Esophagus (tissue), 2 donors: Measurements from ENCODE around the gene ELMO3. TPM values are rescaled to one million over a fixed set of nuclear protein-coding genes. Genes with fewer than 3 reads are reported as not detected.

Source experiments
- H3K27ac ChIP-seq, 2 donors: one replicate each; pipeline ENCODE4 v1.5.1; 2013; ENCODE audit warnings: low read depth in 2 of 2, mild to moderate bottlenecking in 2 of 2, inconsistent platforms in 1 of 2, low read length in 1 of 2, moderate library complexity in 1 of 2
- H3K27me3 ChIP-seq, 2 donors: one replicate each; pipeline ENCODE4 v1.6.1; 2013; ENCODE audit warnings: low read length in 2 of 2, control low read depth in 1 of 2, mild to moderate bottlenecking in 1 of 2; ENCODE audit not compliant: insufficient read depth in 2 of 2, control insufficient read depth in 1 of 2
- H3K36me3 ChIP-seq, 2 donors: one replicate each; pipeline ENCODE4 v1.6.1; 2013; ENCODE audit warnings: low read length in 1 of 2; ENCODE audit not compliant: control insufficient read depth in 2 of 2, insufficient read depth in 2 of 2
- H3K4me1 ChIP-seq, 2 donors: one replicate each; pipeline ENCODE4 v1.6.1; 2013; ENCODE audit warnings: low read length in 1 of 2; ENCODE audit not compliant: control insufficient read depth in 2 of 2, insufficient read depth in 2 of 2
- H3K4me3 ChIP-seq, 2 donors: one replicate each; pipeline ENCODE4 v1.5.1; 2013; ENCODE audit warnings: low read length in 2 of 2, mild to moderate bottlenecking in 2 of 2, low read depth in 1 of 2, moderate library complexity in 1 of 2
- H3K9me3 ChIP-seq, 2 donors: one replicate each; pipeline ENCODE4 v1.6.1; 2013; ENCODE audit warnings: mild to moderate bottlenecking in 2 of 2, low read depth in 1 of 2, low read length in 1 of 2, moderate library complexity in 1 of 2; ENCODE audit not compliant: control insufficient read depth in 2 of 2, insufficient read depth in 1 of 2
- WGBS, 2 donors: extraction: QIAGEN DNeasy Blood & Tissue Kit; methylation state at CpG; one replicate each; pipeline ENCODE4 v1.1.7; 2013; 5-methylcytosine and 5-hydroxymethylcytosine counted together
- polyA plus RNA-seq, 2 donors: library from polyadenylated mRNA; stranded (reverse); fragments of 200-250 nt; gene quantifications; one replicate each; pipeline ENCODE4 v1.2.3, GENCODE V29; 2013
- donor health status: healthy with polysubstance abuse.
- donor health status: Bipolar disorder and iron deficiency.

The ELMO3 gene, protein sequence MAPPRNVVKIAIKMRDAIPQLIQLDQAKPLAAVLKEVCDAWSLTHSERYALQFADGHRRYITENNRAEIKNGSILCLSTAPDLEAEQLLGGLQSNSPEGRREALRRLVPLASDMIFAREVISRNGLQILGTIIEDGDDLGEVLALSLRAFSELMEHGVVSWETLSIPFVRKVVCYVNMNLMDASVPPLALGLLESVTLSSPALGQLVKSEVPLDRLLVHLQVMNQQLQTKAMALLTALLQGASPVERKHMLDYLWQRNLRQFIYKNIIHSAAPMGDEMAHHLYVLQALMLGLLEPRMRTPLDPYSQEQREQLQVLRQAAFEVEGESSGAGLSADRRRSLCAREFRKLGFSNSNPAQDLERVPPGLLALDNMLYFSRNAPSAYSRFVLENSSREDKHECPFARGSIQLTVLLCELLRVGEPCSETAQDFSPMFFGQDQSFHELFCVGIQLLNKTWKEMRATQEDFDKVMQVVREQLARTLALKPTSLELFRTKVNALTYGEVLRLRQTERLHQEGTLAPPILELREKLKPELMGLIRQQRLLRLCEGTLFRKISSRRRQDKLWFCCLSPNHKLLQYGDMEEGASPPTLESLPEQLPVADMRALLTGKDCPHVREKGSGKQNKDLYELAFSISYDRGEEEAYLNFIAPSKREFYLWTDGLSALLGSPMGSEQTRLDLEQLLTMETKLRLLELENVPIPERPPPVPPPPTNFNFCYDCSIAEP
- polyA plus RNA-seq, result 10 to 100 TPM; 21.5 to 23.7 TPM

DNA sequence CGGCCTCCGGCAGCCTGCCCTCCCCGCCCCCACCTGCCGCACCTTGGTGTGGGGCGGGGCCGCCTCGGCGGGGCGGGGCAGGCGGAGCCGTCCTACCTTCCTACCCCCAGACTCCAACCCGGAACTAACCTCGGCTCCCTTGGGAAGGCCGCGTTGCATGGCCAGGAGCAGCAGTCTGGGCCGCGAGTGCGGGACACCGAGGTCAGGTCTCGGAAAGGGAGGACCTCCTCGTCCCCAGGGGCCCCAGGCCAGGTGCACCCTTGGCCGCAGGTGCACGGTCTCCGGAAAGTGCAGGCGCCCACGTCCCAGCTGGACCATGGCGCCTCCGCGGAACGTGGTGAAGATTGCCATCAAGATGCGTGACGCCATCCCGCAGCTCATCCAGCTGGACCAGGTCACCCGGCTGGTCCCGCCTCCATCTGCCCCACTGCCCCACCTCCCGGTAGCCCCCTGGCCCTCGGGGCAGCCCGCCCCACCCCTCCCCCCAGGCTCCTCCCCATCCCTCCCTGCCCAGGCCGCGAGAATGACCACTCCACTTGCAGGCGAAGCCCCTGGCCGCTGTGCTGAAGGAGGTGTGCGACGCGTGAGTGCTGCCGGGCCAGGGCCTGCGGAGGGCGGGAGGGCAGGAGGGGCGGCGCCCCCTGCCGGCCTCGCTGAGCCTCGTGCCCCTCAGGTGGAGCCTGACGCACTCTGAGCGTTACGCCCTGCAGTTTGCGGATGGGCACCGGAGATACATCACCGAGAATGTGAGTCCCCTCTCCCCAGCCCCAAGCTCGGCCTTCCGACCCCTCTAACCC lies at the start of gene ELMO3:
TSS of gene ELMO3 (plus strand) at position 121 of the 797 bp plus-strand sequence. CDS start at position 317, 196 bp downstream.
- H3K9me3 ChIP-seq, result no peaks in the 10 kb centered on the region
- WGBS, 2 donors, result 36 to 40% methylated on average over 43 to 61 of the region's 61 CpGs
- peak within 1 kb of the TSS; percentile 49 to 64 for H3K4me3 ChIP-seq
- no peaks in the 10 kb centered on the region for H3K27me3 ChIP-seq
- H3K36me3 ChIP-seq, result peaks cover 13 to 72% of the 10 kb centered on the region in 2 donors
- peak within 1 kb of the TSS; percentile 50 to 93 for H3K27ac ChIP-seq
- H3K4me1 ChIP-seq, result peaks cover 0 to 15% of the 10 kb centered on the region in 2 donors

DNA sequence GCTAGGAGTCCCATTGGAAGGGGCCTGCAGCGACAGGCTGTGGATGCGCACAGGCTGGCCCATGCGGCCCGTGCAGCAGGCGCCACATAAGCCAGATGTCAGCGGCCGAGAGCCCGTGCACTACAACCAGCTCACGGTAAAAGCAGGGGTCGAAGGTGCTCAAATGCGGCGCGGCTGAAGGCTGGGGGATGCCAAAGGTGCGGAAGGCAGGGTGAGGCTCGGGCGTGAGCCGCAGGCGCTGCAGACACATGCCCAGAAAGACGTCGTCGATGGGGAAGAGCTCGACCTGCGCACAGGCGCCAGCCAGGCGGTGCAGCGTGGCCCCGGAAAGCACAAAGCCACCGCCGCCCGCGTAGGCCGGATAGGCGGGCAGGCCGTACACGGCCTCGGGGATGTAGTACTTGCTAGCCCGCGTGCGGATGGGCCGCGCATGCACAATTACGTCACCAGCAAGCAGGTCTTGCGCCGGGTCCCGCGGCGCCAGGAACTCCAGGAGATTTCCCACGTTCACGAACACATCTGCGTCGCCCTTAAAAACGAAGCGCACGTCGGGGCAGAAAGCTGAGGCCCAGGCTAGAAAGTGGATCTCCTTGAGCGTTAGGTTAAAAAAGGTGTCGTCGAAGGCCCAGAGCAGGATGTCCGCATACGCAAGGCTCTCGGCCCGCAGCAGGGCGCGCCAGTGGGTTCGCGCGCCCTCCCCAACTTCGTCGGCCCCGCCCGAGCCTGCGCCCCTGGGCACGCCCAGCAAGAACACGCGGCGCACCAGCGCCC lies 49.5 kb upstream of the ELMO3 start:
- Histone ChIP-seq H3K27ac (no peak overlapping the region), H3K36me3 (peaks cover 3 to 37% of the 10 kb centered on the region in 2 donors)
- 73 to 74% methylated on average over 77 of the region's 77 CpGs for WGBS, 2 donors

DNA sequence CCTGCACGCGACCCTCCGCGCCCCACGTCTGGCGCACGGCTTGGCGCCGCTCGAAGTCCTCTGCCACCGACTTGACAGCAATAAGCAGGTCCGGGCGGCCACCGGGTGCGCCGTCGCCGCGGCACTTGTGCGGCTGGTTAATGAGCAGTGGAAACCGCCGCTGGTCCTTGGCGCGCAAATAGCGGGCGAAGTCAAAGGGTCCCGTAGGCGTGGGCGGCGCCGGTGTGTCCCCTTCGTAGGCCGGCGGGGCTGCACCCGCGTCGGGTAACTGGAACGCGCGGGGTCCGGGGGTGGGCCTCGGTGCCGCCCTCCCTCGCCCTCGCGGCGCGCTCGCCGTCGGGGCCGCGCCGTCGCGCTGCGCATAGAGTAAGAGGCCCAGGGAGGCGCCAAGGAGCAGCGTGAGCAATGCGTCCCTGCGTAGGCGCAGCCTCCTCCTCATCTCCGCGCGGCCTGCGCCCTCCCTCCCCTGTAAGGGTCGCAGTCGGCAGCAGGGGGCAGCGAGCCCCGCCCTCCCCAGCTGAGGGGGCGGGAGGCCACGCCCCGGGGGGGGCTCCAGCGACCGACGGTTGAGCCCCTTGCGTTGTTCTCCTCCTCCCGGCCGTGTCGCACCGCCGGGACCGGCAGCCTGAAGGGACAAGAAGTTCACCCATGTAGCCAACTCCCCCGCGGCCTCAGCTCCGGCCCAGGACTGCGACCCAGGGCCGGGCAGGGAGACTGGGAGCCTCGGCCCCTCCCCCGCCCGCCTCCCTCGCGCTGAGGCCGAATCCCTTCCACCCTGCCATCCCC lies 48.7 kb upstream of the ELMO3 start:
- Histone ChIP-seq H3K36me3 (peaks cover 3 to 30% of the 10 kb centered on the region in 2 donors), H3K27me3 (no peaks in the 10 kb centered on the region), H3K4me3 (peak overlapping the region; percentile 55 to 64), H3K9me3 (no peaks in the 10 kb centered on the region), H3K27ac (peak overlapping the region; percentile 67 to 76), H3K4me1 (peaks cover 0 to 16% of the 10 kb centered on the region in 2 donors)
- 9 to 12% methylated on average over 58 to 94 of the region's 94 CpGs for WGBS, 2 donors

More for the DNA sequence above, 49.5 kb upstream of the ELMO3 start:
- Histone ChIP-seq H3K27me3 (no peaks in the 10 kb centered on the region), H3K9me3 (no peaks in the 10 kb centered on the region), H3K4me1 (peaks cover 0 to 12% of the 10 kb centered on the region in 2 donors), H3K4me3 (no peak overlapping the region)

DNA sequence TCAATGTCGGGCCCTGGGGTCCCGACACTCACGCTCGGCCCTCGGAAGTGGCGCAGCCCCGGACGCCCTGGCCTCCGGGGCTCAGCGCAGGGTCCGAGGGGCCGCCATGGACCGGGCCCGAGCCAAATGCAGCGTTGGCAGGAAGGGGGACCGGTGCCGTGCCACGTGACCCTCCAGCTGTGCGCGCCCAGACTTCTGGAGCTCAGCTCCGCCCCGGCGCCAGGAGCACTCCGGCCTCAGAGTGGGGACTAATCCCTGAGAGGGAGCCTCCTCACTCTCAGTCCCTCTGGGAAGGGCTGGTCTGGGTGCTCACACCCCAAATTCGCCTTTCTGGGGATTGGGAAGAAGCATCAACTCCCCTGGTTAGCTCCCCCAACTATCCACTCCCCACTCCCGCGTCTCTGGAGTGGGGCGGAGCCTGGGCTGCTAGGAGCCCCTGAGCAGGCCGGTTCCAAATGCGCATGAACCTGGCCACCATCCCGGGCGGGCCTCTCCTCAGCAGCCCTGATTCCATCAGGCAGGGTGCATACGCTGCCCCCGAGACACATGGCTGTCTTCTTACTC lies 48.0 kb upstream of the ELMO3 start, which contains the start of gene B3GNT9:
TSS of gene B3GNT9 (minus strand) at position 166 of the 564 bp plus-strand sequence. CDS start 513 bp downstream, outside the sequence.
- WGBS, 2 donors, result 1% methylated on average over 34 of the region's 34 CpGs
- H3K9me3 ChIP-seq, result no peaks in the 10 kb centered on the region
- peak within 1 kb of the TSS; percentile 55 to 64 for H3K4me3 ChIP-seq
- H3K4me1 ChIP-seq, result peaks cover 0 to 20% of the 10 kb centered on the region in 2 donors
- H3K27ac ChIP-seq, result peak within 1 kb of the TSS; percentile 67 to 76
- H3K27me3 ChIP-seq, result no peaks in the 10 kb centered on the region
- H3K36me3 ChIP-seq, result peaks cover under 1 to 25% of the 10 kb centered on the region in 2 donors

DNA sequence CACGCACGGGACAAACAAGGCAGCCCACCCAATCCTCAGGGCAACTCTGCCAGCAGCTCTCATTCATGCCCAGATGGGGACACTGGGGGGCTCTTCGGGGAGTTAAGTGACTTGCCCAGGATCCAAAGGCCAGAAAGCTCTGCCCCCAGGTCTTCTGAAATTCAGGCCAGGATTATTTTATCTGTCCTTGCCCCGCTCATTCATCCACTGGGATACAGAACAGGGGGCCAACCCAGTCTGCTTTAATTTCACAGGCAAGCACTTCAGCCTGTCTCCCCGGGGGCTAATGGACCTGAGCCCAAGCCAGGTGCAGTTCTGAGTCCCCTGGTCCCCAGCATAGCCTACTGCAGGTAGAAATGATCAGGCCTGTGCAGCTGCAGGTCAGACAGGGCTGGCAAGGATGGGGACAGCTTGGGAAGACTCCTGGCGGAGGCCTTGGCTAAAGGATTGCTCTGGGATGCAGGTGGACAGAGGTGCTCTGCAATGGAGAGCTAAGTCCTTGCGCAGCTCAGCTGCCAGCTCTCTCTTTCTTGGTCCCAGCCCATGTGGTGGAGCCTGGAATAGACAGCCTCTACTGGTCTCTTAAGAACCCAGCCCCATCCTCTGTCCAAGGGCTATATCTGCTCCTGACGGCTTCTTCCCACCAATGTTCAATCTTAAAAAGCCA lies 47.4 kb upstream of the ELMO3 start:
- 46 to 57% methylated on average over 8 of the region's 8 CpGs for WGBS, 2 donors
- H3K9me3 ChIP-seq, result no peaks in the 10 kb centered on the region
- no peaks in the 10 kb centered on the region for H3K27me3 ChIP-seq
- peak overlapping the region in 1 of 2 donors; percentile 76 for H3K27ac ChIP-seq
- peaks cover 0 to 20% of the 10 kb centered on the region in 2 donors for H3K36me3 ChIP-seq
- peak overlapping the region in 1 of 2 donors; percentile 55 for H3K4me3 ChIP-seq
- H3K4me1 ChIP-seq, result peaks cover 0 to 21% of the 10 kb centered on the region in 2 donors

DNA sequence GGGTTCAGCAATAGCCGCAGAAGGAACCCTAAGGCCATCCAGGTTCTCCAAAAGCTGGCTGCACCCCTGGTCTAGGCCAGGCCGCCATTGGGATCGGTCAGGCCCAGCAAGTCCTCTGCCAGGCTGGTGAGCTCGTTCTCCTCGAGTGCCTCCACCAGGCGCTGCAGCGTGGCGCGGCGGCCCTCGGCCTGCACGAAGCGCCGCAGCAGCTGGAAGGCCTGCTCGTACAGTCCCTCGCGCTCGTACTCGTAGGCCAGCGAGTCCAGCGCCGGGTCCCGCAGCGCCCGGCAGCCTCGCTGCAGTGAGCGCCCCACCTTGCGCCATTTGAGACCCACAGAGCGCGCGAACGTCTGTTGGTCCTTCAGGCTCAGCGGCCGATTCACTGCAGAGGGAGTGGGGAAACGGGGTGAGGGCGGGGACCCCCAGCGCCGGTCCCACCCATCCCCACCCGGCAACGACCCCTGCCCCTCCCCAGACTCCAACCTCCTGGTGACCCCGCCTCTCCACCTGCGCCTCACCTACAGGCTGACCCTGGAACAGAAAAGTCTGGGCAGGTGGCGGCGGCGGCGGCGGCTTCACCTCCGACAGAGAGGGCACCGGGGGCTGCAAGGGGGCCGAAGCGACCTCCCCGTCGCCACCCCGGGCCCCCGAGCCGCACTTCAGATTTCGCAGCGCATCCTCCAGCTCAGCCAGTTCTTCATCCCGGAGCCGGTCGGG lies 44.2 kb upstream of the ELMO3 start:
- Histone ChIP-seq H3K9me3 (no peaks in the 10 kb centered on the region), H3K4me1 (peaks cover 0 to 22% of the 10 kb centered on the region in 2 donors), H3K36me3 (no peaks in the 10 kb centered on the region), H3K4me3 (no peak overlapping the region), H3K27me3 (no peaks in the 10 kb centered on the region), H3K27ac (no peak overlapping the region)
- 43% methylated on average over 60 to 61 of the region's 61 CpGs for WGBS, 2 donors

DNA sequence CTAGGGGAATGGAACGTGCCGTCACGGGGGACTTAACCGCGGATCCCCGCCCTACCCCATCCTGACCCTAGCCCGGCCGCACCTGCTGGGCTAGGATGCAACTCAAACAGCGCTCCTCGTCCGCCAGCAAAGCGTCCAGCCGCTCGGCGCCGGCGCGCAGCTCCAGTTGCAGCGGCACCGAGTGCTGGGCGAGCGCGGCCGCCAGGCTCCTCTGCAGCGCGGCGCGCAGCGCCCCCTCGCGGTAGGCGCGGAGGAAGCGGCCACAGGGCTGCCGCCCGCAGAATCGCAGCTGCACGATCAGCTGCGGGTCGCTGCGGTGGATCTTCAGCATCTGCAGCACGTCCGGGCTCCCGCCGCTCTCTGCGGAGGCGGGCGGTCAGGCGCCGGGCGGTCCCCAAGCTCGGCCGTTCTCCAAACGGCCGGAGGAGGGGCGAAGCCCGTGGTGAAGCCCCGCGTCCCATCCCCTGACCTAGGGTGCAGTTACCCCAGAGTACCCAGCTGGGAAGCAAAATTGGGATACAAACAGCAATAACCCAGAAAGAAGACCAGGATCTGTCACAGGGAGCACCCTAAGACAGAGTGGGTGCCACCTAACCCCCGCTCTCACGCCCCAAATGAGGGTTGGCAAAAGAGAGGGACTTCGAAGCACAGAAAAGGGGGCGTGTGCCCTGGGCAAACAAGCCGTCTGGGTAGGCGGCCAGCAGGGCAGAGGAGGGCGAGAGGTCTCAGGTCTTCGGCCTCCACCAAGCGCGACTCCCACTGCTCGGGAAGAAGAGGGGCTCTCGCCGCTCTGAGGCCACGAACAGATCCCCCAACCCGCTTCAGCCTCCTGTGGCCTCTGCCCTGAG lies 43.4 kb upstream of the ELMO3 start:
- H3K27me3 ChIP-seq, result no peaks in the 10 kb centered on the region
- H3K4me1 ChIP-seq, result peaks cover 0 to 19% of the 10 kb centered on the region in 2 donors
- no peaks in the 10 kb centered on the region for H3K36me3 ChIP-seq
- 12 to 13% methylated on average over 69 to 74 of the region's 74 CpGs for WGBS, 2 donors
- H3K4me3 ChIP-seq, result no peak overlapping the region
- peak overlapping the region in 1 of 2 donors; percentile 6 for H3K27ac ChIP-seq
- no peaks in the 10 kb centered on the region for H3K9me3 ChIP-seq
